ENCODE measurements around the gene IL23R.

DNA sequence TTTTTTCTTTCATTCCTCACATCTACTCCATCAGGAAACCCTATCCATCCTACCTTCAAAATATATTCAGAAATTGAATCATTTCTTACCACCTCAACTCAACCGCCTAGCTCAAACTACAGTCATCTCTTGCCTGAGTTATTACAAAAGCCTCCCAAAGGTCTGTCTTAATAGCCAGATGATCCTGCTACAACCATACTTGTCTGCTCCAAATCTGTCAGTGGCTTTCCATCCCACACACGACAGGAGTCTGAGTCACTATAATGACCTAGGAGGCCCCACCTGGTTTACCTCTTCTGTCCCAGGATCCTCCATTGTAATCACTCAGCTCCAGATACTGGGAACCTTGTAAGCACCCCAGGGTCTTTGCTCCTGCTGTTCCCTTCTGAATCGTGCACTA, 104.3 kb downstream of the IL23R start:
- TF ChIP-seq EP300 (IDR thresholded peaks at IDR 0.05): no peak
- TF ChIP-seq, protein P1, sequence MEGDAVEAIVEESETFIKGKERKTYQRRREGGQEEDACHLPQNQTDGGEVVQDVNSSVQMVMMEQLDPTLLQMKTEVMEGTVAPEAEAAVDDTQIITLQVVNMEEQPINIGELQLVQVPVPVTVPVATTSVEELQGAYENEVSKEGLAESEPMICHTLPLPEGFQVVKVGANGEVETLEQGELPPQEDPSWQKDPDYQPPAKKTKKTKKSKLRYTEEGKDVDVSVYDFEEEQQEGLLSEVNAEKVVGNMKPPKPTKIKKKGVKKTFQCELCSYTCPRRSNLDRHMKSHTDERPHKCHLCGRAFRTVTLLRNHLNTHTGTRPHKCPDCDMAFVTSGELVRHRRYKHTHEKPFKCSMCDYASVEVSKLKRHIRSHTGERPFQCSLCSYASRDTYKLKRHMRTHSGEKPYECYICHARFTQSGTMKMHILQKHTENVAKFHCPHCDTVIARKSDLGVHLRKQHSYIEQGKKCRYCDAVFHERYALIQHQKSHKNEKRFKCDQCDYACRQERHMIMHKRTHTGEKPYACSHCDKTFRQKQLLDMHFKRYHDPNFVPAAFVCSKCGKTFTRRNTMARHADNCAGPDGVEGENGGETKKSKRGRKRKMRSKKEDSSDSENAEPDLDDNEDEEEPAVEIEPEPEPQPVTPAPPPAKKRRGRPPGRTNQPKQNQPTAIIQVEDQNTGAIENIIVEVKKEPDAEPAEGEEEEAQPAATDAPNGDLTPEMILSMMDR (IDR thresholded peaks at IDR 0.05): no peak
- no peak for TF ChIP-seq POLR2AphosphoS5 (IDR thresholded peaks at IDR 0.05)
